Measurements from ENCODE around the gene FAM107B. TPM values are rescaled to one million over a fixed set of nuclear protein-coding genes. Genes with fewer than 3 reads are reported as not detected.

Gene FAM107B
- total and polyA plus RNA-seq, 2 of the 8 experiments (the other 6 are each of a cell fraction or from before 2014, with no cell fraction given), result 7.5 to 28.1 TPM

DNA sequence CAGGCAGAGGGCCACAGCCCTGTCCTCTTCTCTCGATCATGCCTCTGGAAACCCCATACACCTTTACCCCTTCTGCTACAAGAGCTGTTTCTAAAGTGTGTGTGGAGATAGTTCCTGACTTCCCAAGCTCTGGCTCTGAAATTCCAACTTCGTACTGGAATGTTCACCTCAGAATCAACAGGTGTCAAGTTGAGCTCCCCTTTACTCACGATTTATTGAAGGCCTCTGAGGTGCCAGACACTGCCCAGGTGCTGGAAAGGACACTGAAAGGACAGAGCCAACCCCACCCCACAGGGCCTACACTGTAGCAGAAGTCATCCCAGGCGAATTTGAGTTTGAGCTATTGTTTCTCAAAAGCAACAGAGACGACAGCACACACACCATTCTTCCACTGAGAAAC is 234.1 kb downstream of the FAM107B start:
- no peak overlapping the region for H3K23ac ChIP-seq (ENCODE audit: insufficient read length)
- H3K9me3 ChIP-seq (ENCODE audit: insufficient read depth in 2 of 2, low read depth in 1 of 2, low read length in 1 of 2), result no peaks in the 10 kb centered on the region
- H3K79me2 ChIP-seq (ENCODE audit: control insufficient read depth in 1 of 2, insufficient read depth in 2 of 2, low read length in 2 of 2), result 0 out of 4 replicates have a peak, but pooled peaks cover 0 to 3% of the 10 kb centered on the region in 2 experiments
- no peak overlapping the region for H2BK12ac ChIP-seq (ENCODE audit: low read depth, low read length)
- no peak overlapping the region for H3K14ac ChIP-seq (ENCODE audit: insufficient read length)
- 80% methylated on average over 5 of the region's 5 CpGs; no CpG with 5 or more reads in 1 of the 2 experiments for WGBS, 2 experiments (ENCODE audit: extremely low coverage in 1 of 2, insufficient coverage in 1 of 2, insufficient read length in 1 of 2, insufficient replicate concordance in 2 of 2, low coverage in 1 of 2, low lambda C conversion rate in 2 of 2, missing lambda C conversion rate in 1 of 2)
- H3K36me3 ChIP-seq (ENCODE audit: control insufficient read depth in 2 of 4, insufficient read depth in 4 of 4, low read length in 3 of 4), result no peaks in the 10 kb centered on the region
- no peak overlapping the region for H4K8ac ChIP-seq (ENCODE audit: extremely low read depth, insufficient read depth, low read length)
- H4K91ac ChIP-seq (replicated peaks; ENCODE audit: insufficient read length, low read length), result no peak overlapping the region
- H3K4ac ChIP-seq (replicated peaks; ENCODE audit: insufficient read length, low read depth, low read length), result no peak overlapping the region
- H2AFZ ChIP-seq (ENCODE audit: low read length), result no peak overlapping the region
- H2BK20ac ChIP-seq (ENCODE audit: low read length), result no peak overlapping the region
- FAIRE-seq, result no peak
- H3K4me3 ChIP-seq (ENCODE audit: extremely low read depth in 1 of 4, insufficient read depth in 2 of 4, low read depth in 3 of 4, low read length in 4 of 4), result no peak overlapping the region
- ChIA-PET POLR2A (ENCODE audit: partially characterized antibody) (interaction anchor here (0.9 to 2.2 kb wide), 2 partner anchors 283 to 297 kb away, joined by 4 to 6 read pairs; partner anchors contain the start of genes CDNF, HSPA14 and MSANTD7), CTCF (ENCODE audit: partially characterized antibody) (interaction anchor here (0.6 to 15.8 kb wide), 13 partner anchors 9 to 340 kb away, joined by 3 to 156 read pairs (median 4); no protein-coding TSS in a partner anchor)
- H3K9ac ChIP-seq (replicated peaks in 1 of 4; ENCODE audit: extremely low read depth in 1 of 4, low read depth in 3 of 4, low read length in 3 of 4), result no peak overlapping the region
- no peak overlapping the region for H3K18ac ChIP-seq (ENCODE audit: extremely low read depth, low read length)
- H3K79me1 ChIP-seq (ENCODE audit: low read depth, low read length), result 0 out of 2 replicates have a peak, but pooled peaks cover 2% of the 10 kb centered on the region
- no peak overlapping the region for H2BK15ac ChIP-seq (ENCODE audit: low read length)
- no peaks in the 10 kb centered on the region for H3K23me2 ChIP-seq (ENCODE audit: low read depth, low read length)
- no peak for DNase-seq (ENCODE audit: low read depth in 1 of 2, low spot score in 2 of 2)
- H3K27me3 ChIP-seq (replicated peaks in 1 of 4; ENCODE audit: control insufficient read depth in 3 of 4, extremely low read depth in 1 of 4, insufficient read depth in 3 of 4, low read length in 3 of 4), result no peaks in the 10 kb centered on the region
- H3K4me1 ChIP-seq (replicated peaks in 1 of 4; ENCODE audit: control insufficient read depth in 3 of 4, insufficient read depth in 4 of 4, low read length in 3 of 4), result peaks cover 0 to 4% (median 1%) of the 10 kb centered on the region in 4 experiments; a peak in 1 of 7 replicates
- no peak overlapping the region for H3K56ac ChIP-seq (replicated peaks; ENCODE audit: insufficient read length, low read depth, low read length)
- H2BK5ac ChIP-seq (ENCODE audit: low read depth, low read length), result no peak overlapping the region
- H3K4me2 ChIP-seq (ENCODE audit: insufficient read depth in 1 of 2, low read depth in 2 of 2, low read length in 2 of 2), result no peak overlapping the region
- no peak overlapping the region for H2AK5ac ChIP-seq (ENCODE audit: low read depth, low read length)
- no peak overlapping the region for H4K5ac ChIP-seq (ENCODE audit: insufficient read length, low read depth, low read length)
- peaks cover 3 to 8% of the 10 kb centered on the region in 2 experiments for H4K20me1 ChIP-seq (replicated peaks in 1 of 2; ENCODE audit: control insufficient read depth in 1 of 2, insufficient read depth in 2 of 2, low read length in 2 of 2)
- H3K27ac ChIP-seq (ENCODE audit: low read depth, low read length), result no peak overlapping the region
- no peak overlapping the region for H2BK120ac ChIP-seq (replicated peaks; ENCODE audit: low read depth, low read length)
- no peak for TF ChIP-seq RNF2 (IDR thresholded peaks at IDR 0.05; ENCODE audit: borderline replicate concordance, low read depth, low read length, missing control alignments, poor library complexity, severe bottlenecking)
- no peak for TF ChIP-seq MAFK (IDR thresholded peaks at IDR 0.05; ENCODE audit: low read depth, low read length)
- TF ChIP-seq NRF1 (IDR thresholded peaks at IDR 0.05; ENCODE audit: low read depth, low read length), result no peak
- no peak for TF ChIP-seq TAF7 (optimal IDR thresholded peaks at IDR 0.05; ENCODE audit: borderline replicate concordance, low read depth, low read length)
- TF ChIP-seq EP300 (IDR thresholded peaks at IDR 0.05; ENCODE audit: borderline replicate concordance in 1 of 2, low read depth in 2 of 2, low read length in 2 of 2), result no peak

Data from H1 (cell line).